ENCODE results near the gene DOCK2.

The DOCK2 gene

GRCh38 chr5:170071748-170072147, 434.7 kb downstream of the DOCK2 start:
- H3K9me3 ChIP-seq: no peaks in the 10 kb centered on the region
- no peaks in the 10 kb centered on the region for H3K27me3 ChIP-seq
- no peak overlapping the region for H3K27ac ChIP-seq
- H3K36me3 ChIP-seq: peaks cover 93% of the 10 kb centered on the region
- H3K4me3 ChIP-seq (ENCODE audit: low read depth in 1 of 2, low read length in 1 of 2): no peak overlapping the region
- no peak for TF ChIP-seq CTCF (IDR thresholded peaks at IDR 0.05)
- H3K4me1 ChIP-seq (ENCODE audit: control insufficient read depth in 1 of 2, insufficient read depth in 1 of 2, low read depth in 1 of 2, low read length in 1 of 2): no peaks in the 10 kb centered on the region

GRCh38 chr5:170075696-170076095, 438.6 kb downstream of the DOCK2 start:
- Histone ChIP-seq H3K9me3 (no peaks in the 10 kb centered on the region), H3K27ac (no peak overlapping the region), H3K4me1 (ENCODE audit: control insufficient read depth in 1 of 2, insufficient read depth in 1 of 2, low read depth in 1 of 2, low read length in 1 of 2) (no peaks in the 10 kb centered on the region), H3K27me3 (no peaks in the 10 kb centered on the region), H3K36me3 (peaks cover 93% of the 10 kb centered on the region), H3K4me3 (ENCODE audit: low read depth in 1 of 2, low read length in 1 of 2) (no peak overlapping the region)
- no peak for TF ChIP-seq CTCF (IDR thresholded peaks at IDR 0.05)

- Histone ChIP-seq H3K27me3 (no peaks in the 10 kb centered on the region), H3K9me3 (no peaks in the 10 kb centered on the region), H3K4me3 (ENCODE audit: low read depth in 1 of 2, low read length in 1 of 2) (no peak overlapping the region), H3K27ac (no peak overlapping the region), H3K4me1 (ENCODE audit: control insufficient read depth in 1 of 2, insufficient read depth in 1 of 2, low read depth in 1 of 2, low read length in 1 of 2) (no peaks in the 10 kb centered on the region), H3K36me3 (peaks cover 93% of the 10 kb centered on the region)
- TF ChIP-seq CTCF (IDR thresholded peaks at IDR 0.05): no peak
Observed at GRCh38 chr5:170076211-170076610, 439.1 kb downstream of the DOCK2 start.

GRCh38 chr5:170076739-170077138, 439.7 kb downstream of the DOCK2 start:
- Histone ChIP-seq H3K4me3 (ENCODE audit: low read depth in 1 of 2, low read length in 1 of 2) (no peak overlapping the region), H3K27ac (no peak overlapping the region), H3K4me1 (ENCODE audit: control insufficient read depth in 1 of 2, insufficient read depth in 1 of 2, low read depth in 1 of 2, low read length in 1 of 2) (no peaks in the 10 kb centered on the region), H3K36me3 (peaks cover 93% of the 10 kb centered on the region), H3K9me3 (no peaks in the 10 kb centered on the region), H3K27me3 (no peaks in the 10 kb centered on the region)
- TF ChIP-seq CTCF (IDR thresholded peaks at IDR 0.05): no peak

GRCh38 chr5:170077526-170077925, 440.5 kb downstream of the DOCK2 start:
- H3K9me3 ChIP-seq: no peaks in the 10 kb centered on the region
- H3K4me1 ChIP-seq (ENCODE audit: control insufficient read depth in 1 of 2, insufficient read depth in 1 of 2, low read depth in 1 of 2, low read length in 1 of 2): no peaks in the 10 kb centered on the region
- no peak overlapping the region for H3K27ac ChIP-seq
- no peak for TF ChIP-seq CTCF (IDR thresholded peaks at IDR 0.05)
- H3K4me3 ChIP-seq (ENCODE audit: low read depth in 1 of 2, low read length in 1 of 2): no peak overlapping the region
- H3K27me3 ChIP-seq: no peaks in the 10 kb centered on the region
- peaks cover 93% of the 10 kb centered on the region for H3K36me3 ChIP-seq

- no peaks in the 10 kb centered on the region for H3K9me3 ChIP-seq
- no peak overlapping the region for H3K27ac ChIP-seq
- no peaks in the 10 kb centered on the region for H3K4me1 ChIP-seq (ENCODE audit: control insufficient read depth in 1 of 2, insufficient read depth in 1 of 2, low read depth in 1 of 2, low read length in 1 of 2)
- H3K36me3 ChIP-seq: peaks cover 94% of the 10 kb centered on the region
- no peak overlapping the region for H3K4me3 ChIP-seq (ENCODE audit: low read depth in 1 of 2, low read length in 1 of 2)
- no peak for TF ChIP-seq CTCF (IDR thresholded peaks at IDR 0.05)
- no peaks in the 10 kb centered on the region for H3K27me3 ChIP-seq
Observed at GRCh38 chr5:170078458-170078857, 441.4 kb downstream of the DOCK2 start.
